Naive B cell (primary cell): ENCODE data around the gene EFS. TPM values are rescaled to one million over a fixed set of nuclear protein-coding genes. Genes with fewer than 3 reads are reported as not detected.
"Not testable (repeated sequence)": the region's sequence is repeated elsewhere in the genome, so short reads cannot be mapped to it uniquely, and the experiment has no call there.

Experiments used
- ATAC-seq, 2 donors: fragments of 150-1000 bp; cut with Tn5 transposase; 2 replicates each; pipeline ENCODE4 v1.10.0; 2021; ENCODE audit warnings: low read depth in 2 of 2, mild to moderate bottlenecking in 2 of 2, moderate library complexity in 2 of 2
- DNase-seq: peaks from one replicate; pipeline ENCODE4 v3.0.0; 2022
- H3K27ac Mint-ChIP-seq, 6 donors: one replicate each; pipeline ENCODE4 v1.8.0; 2020 to 2022; ENCODE audit warnings: mild to moderate bottlenecking in 6 of 6, mixed read lengths in 6 of 6, moderate library complexity in 5 of 6, inconsistent platforms in 2 of 6
- H3K27me3 Mint-ChIP-seq, 3 donors: one replicate each; pipeline ENCODE4 v1.8.0; 2021 to 2022; ENCODE audit warnings: mixed read lengths in 3 of 3, mild to moderate bottlenecking in 1 of 3
- H3K36me3 Mint-ChIP-seq, 2 donors: one replicate each; pipeline ENCODE4 v1.8.0; 2020 to 2022; ENCODE audit warnings: mixed read lengths in 2 of 2, inconsistent platforms in 1 of 2, mild to moderate bottlenecking in 1 of 2
- H3K4me1 Mint-ChIP-seq, 3 donors: one replicate each; pipeline ENCODE4 v1.8.0; 2020 to 2022; ENCODE audit warnings: mixed read lengths in 3 of 3, inconsistent platforms in 1 of 3, mild to moderate bottlenecking in 1 of 3, moderate library complexity in 1 of 3
- H3K4me3 Mint-ChIP-seq, 8 donors: one replicate each; pipeline ENCODE4 v1.8.0; 2020 to 2022; ENCODE audit warnings: mild to moderate bottlenecking in 8 of 8, mixed read lengths in 8 of 8, moderate library complexity in 8 of 8, inconsistent platforms in 2 of 8
- H3K9me3 Mint-ChIP-seq, 7 donors: one replicate each; pipeline ENCODE4 v1.8.0; 2020 to 2022; ENCODE audit warnings: mixed read lengths in 7 of 7, mild to moderate bottlenecking in 5 of 7, inconsistent platforms in 2 of 7, moderate library complexity in 1 of 7
- polyA plus RNA-seq, 6 donors: library from polyadenylated mRNA; unstranded; fragments of 300-500 nt; fragmentation: Illumina TruSeq; gene quantifications; one replicate each; pipeline ENCODE4 v1.2.3, GENCODE V29; 2021; ENCODE audit warnings: low read depth in 6 of 6

Gene EFS
- polyA plus RNA-seq, 6 donors from 2014 or later: not detected

- peaks cover 21 to 71% (median 62%) of the 10 kb centered on the region in 3 donors for H3K27me3 Mint-ChIP-seq
- DNase-seq (no peak), ATAC-seq (no peak)
- no peak overlapping the region for H3K4me3 Mint-ChIP-seq
- H3K27ac Mint-ChIP-seq: no peak overlapping the region
- H3K36me3 Mint-ChIP-seq: peaks cover 0 to 9% of the 10 kb centered on the region in 2 donors
- H3K4me1 Mint-ChIP-seq: peaks cover 0 to 5% (median 0%) of the 10 kb centered on the region in 3 donors
- H3K9me3 Mint-ChIP-seq: peaks cover 0 to 4% (median 0%) of the 10 kb centered on the region in 7 donors
Observed at GRCh38 chr14:23345987-23346692, 18.8 kb downstream of the EFS start.

GRCh38 chr14:23344481-23344880 is 20.5 kb downstream of the EFS start:
- Mint-ChIP-seq H3K4me3 (no peak overlapping the region), H3K4me1 (no peaks in the 10 kb centered on the region), H3K27me3 (peaks cover 7 to 54% (median 46%) of the 10 kb centered on the region in 3 donors), H3K27ac (peak overlapping the region in 1 of 6 donors; percentile 47), H3K36me3 (no peaks in the 10 kb centered on the region), H3K9me3 (peaks cover 0 to 8% (median 4%) of the 10 kb centered on the region in 7 donors)
- ATAC-seq (no peak), DNase-seq (no peak)

- ATAC-seq (no peak), DNase-seq (no peak)
- Mint-ChIP-seq H3K4me1 (no peaks in the 10 kb centered on the region), H3K27me3 (peaks cover 33 to 57% (median 44%) of the 10 kb centered on the region in 3 donors), H3K9me3 (peaks cover 0 to 16% (median 6%) of the 10 kb centered on the region in 7 donors), H3K4me3 (no peak overlapping the region), H3K36me3 (no peaks in the 10 kb centered on the region), H3K27ac (no peak overlapping the region)
Observed at GRCh38 chr14:23339506-23340268, 25.3 kb downstream of the EFS start.

GRCh38 chr14:23335623-23336022 is 29.3 kb downstream of the EFS start:
- no peaks in the 10 kb centered on the region for H3K4me1 Mint-ChIP-seq
- peaks cover 0 to 16% (median 6%) of the 10 kb centered on the region in 7 donors for H3K9me3 Mint-ChIP-seq
- H3K4me3 Mint-ChIP-seq: no peak overlapping the region
- DNase-seq: no peak
- no peaks in the 10 kb centered on the region for H3K36me3 Mint-ChIP-seq
- no peak for ATAC-seq
- peaks cover 31 to 40% (median 39%) of the 10 kb centered on the region in 3 donors for H3K27me3 Mint-ChIP-seq
- H3K27ac Mint-ChIP-seq: no peak overlapping the region

GRCh38 chr14:23327947-23328744 is 36.8 kb downstream of the EFS start:
- no peaks in the 10 kb centered on the region for H3K36me3 Mint-ChIP-seq
- H3K27ac Mint-ChIP-seq: peak overlapping the region in 1 of 6 donors; percentile 75
- peak; percentile 57 for DNase-seq

GRCh38 chr14:23326491-23327332 is 38.3 kb downstream of the EFS start:
- peak overlapping the region in 4 of 6 donors; percentile 3 to 78 (median 58) for H3K27ac Mint-ChIP-seq
- no peak for ATAC-seq
- H3K27me3 Mint-ChIP-seq: no peaks in the 10 kb centered on the region
- H3K4me3 Mint-ChIP-seq: no peak overlapping the region
- no peaks in the 10 kb centered on the region for H3K36me3 Mint-ChIP-seq
- no peaks in the 10 kb centered on the region for H3K9me3 Mint-ChIP-seq
- DNase-seq: no peak
- H3K4me1 Mint-ChIP-seq: peaks cover 13 to 17% (median 15%) of the 10 kb centered on the region in 3 donors

More at GRCh38 chr14:23327947-23328744, 36.8 kb downstream of the EFS start:
- Mint-ChIP-seq H3K4me1 (peaks cover 0 to 3% (median 2%) of the 10 kb centered on the region in 3 donors), H3K27me3 (no peaks in the 10 kb centered on the region), H3K9me3 (no peaks in the 10 kb centered on the region), H3K4me3 (peak overlapping the region in 1 of 8 donors; percentile 43)
- ATAC-seq: peak; percentile 55 to 68

- H3K4me3 Mint-ChIP-seq: peak overlapping the region in 1 of 8 donors; percentile 56
- H3K9me3 Mint-ChIP-seq, H3K36me3 Mint-ChIP-seq, DNase-seq, H3K27me3 Mint-ChIP-seq, ATAC-seq: not testable (repeated sequence)
- peak overlapping the region in 2 of 6 donors; percentile 48 to 78 for H3K27ac Mint-ChIP-seq
- peaks cover 13 to 18% (median 16%) of the 10 kb centered on the region in 3 donors for H3K4me1 Mint-ChIP-seq
Observed at GRCh38 chr14:23325746-23326145, 39.2 kb downstream of the EFS start.

GRCh38 chr14:23324993-23325392 is 40.0 kb downstream of the EFS start:
- Mint-ChIP-seq H3K36me3 (no peaks in the 10 kb centered on the region), H3K4me1 (peaks cover 20 to 25% (median 23%) of the 10 kb centered on the region in 3 donors), H3K4me3 (peak overlapping the region in 1 of 8 donors; percentile 51), H3K9me3 (peaks cover 0 to under 1% (median 0%) of the 10 kb centered on the region in 7 donors), H3K27me3 (no peaks in the 10 kb centered on the region), H3K27ac (peak overlapping the region in 1 of 6 donors; percentile 48)
- DNase-seq (no peak), ATAC-seq (no peak)

GRCh38 chr14:23324455-23324846 is 40.5 kb downstream of the EFS start:
- no peak for DNase-seq
- no peak for ATAC-seq
- peak overlapping the region in 1 of 6 donors; percentile 48 for H3K27ac Mint-ChIP-seq
- H3K27me3 Mint-ChIP-seq: no peaks in the 10 kb centered on the region
- H3K36me3 Mint-ChIP-seq: no peaks in the 10 kb centered on the region
- H3K4me3 Mint-ChIP-seq: peak overlapping the region in 1 of 8 donors; percentile 44
- H3K4me1 Mint-ChIP-seq: peaks cover 22 to 31% (median 28%) of the 10 kb centered on the region in 3 donors
- H3K9me3 Mint-ChIP-seq: peaks cover 0 to 3% (median 0%) of the 10 kb centered on the region in 7 donors

- no peak for DNase-seq
- Mint-ChIP-seq H3K4me1 (peaks cover 22 to 32% (median 28%) of the 10 kb centered on the region in 3 donors), H3K36me3 (no peaks in the 10 kb centered on the region), H3K27me3 (no peaks in the 10 kb centered on the region), H3K27ac (no peak overlapping the region), H3K9me3 (peaks cover 0 to 3% (median 0%) of the 10 kb centered on the region in 7 donors), H3K4me3 (peak overlapping the region in 2 of 8 donors; percentile 44 to 98)
- no peak for ATAC-seq
Observed at GRCh38 chr14:23323838-23324454, 41.0 kb downstream of the EFS start.

GRCh38 chr14:23322568-23323517 is 42.1 kb downstream of the EFS start:
- H3K27me3 Mint-ChIP-seq: no peaks in the 10 kb centered on the region
- H3K27ac Mint-ChIP-seq: peak overlapping the region; percentile 83 to 97 (median 94)
- DNase-seq (no peak), ATAC-seq (no peak)
- peak overlapping the region; percentile 88 to 98 (median 94) for H3K4me3 Mint-ChIP-seq
- no peaks in the 10 kb centered on the region for H3K36me3 Mint-ChIP-seq
- peaks cover 0 to 3% (median 0%) of the 10 kb centered on the region in 7 donors for H3K9me3 Mint-ChIP-seq
- peaks cover 22 to 32% (median 28%) of the 10 kb centered on the region in 3 donors for H3K4me1 Mint-ChIP-seq
